Spinal cord (tissue), 10 donors: ENCODE measurements around the gene ENTHD1. TPM values are rescaled to one million over a fixed set of nuclear protein-coding genes. Genes with fewer than 3 reads are reported as not detected.

Source experiments
- DNase-seq, 6 donors: peaks; one replicate each; pipeline versions ENCODE4 v3.0.0 to v3.0.0-alpha.2; 2013 to 2015; ENCODE audit warnings: low spot score in 6 of 6, low read depth in 4 of 6
- H3K27ac ChIP-seq: one replicate; pipeline ENCODE4 v1.5.1; 2013; ENCODE audit warnings: low read depth, low read length, control low read depth
- H3K27me3 ChIP-seq: one replicate; pipeline ENCODE4 v1.6.1; 2013; ENCODE audit warnings: low read length; ENCODE audit not compliant: control insufficient read depth, insufficient read depth
- H3K36me3 ChIP-seq: one replicate; pipeline ENCODE4 v1.6.1; 2013; ENCODE audit warnings: low read length; ENCODE audit not compliant: control insufficient read depth, insufficient read depth
- H3K4me1 ChIP-seq: one replicate; pipeline ENCODE4 v1.6.1; 2013; ENCODE audit warnings: low read length; ENCODE audit not compliant: control insufficient read depth, insufficient read depth
- H3K4me3 ChIP-seq: one replicate; pipeline ENCODE4 v1.5.1; 2013; ENCODE audit warnings: low read depth, low read length, control low read depth
- H3K9me3 ChIP-seq: one replicate; pipeline ENCODE4 v1.6.1; 2013; ENCODE audit warnings: low read length; ENCODE audit not compliant: control insufficient read depth, insufficient read depth
- WGBS: methylation state at CpG from one replicate; pipeline ENCODE4 v1.1.5; 2013; ENCODE audit warnings: missing lambda C conversion rate; ENCODE audit not compliant: insufficient coverage; 5-methylcytosine and 5-hydroxymethylcytosine counted together
- polyA plus RNA-seq, 2 donors: library from polyadenylated mRNA; unstranded; fragments of 120-200 nt; gene quantifications; one replicate each; pipeline ENCODE4 v1.2.1, GENCODE V29; 2013; ENCODE audit not compliant: insufficient read length in 2 of 2
- small RNA-seq: library from RNA; depleted of rRNA; stranded (forward); fragments of <200 nt; gene quantifications from one replicate; pipeline ENCODE3, GENCODE V24; 2014; ENCODE audit warnings: low replicate concordance
- total RNA-seq, 2 donors: library from RNA; depleted of rRNA in 1 of 2; stranded (reverse); fragments of 120-200 nt in 1 of 2; fragments of >200 nt in 1 of 2; gene quantifications; one replicate each; pipeline versions ENCODE4 v1.2.3 to v1.2.4, GENCODE V29; 2013 to 2014
- donor health status: healthy.

ENTHD1 gene
- total and polyA plus RNA-seq, 4 donors, result 0.10 TPM; not detected in 3

- H3K27me3 ChIP-seq, result no peaks in the 10 kb centered on the region
Observed at GRCh38 chr22:39693943-39694500, 199.5 kb downstream of the ENTHD1 start.

More at GRCh38 chr22:39693943-39694500, 199.5 kb downstream of the ENTHD1 start:
- Histone ChIP-seq H3K36me3 (no peaks in the 10 kb centered on the region), H3K27ac (no peak overlapping the region), H3K4me3 (no peak overlapping the region), H3K4me1 (peaks cover 41% of the 10 kb centered on the region), H3K9me3 (no peaks in the 10 kb centered on the region)
- no peak for DNase-seq
- WGBS, result 81% methylated on average over 14 of the region's 14 CpGs

Small RNA genes within 50 kb of the gene (small RNA-seq; reads per million reads assigned to genes)
- not detected for gene RN7SKP210

Other genes with a start within 250 kb of the ENTHD1 start
- 1 to 10 TPM in 1 of 2 donors, under 1 TPM in 1; 0.61 to 1.8 TPM for gene GRAP2, start 7.3 kb upstream of the ENTHD1 start, total RNA-seq
- under 1 TPM; 0.48 to 0.86 TPM for gene GRAP2, start 7.3 kb upstream of the ENTHD1 start, polyA plus RNA-seq
- gene TMA7B, start 66.6 kb upstream of the ENTHD1 start, total RNA-seq, result not detected
- not detected for gene TMA7B, start 66.6 kb upstream of the ENTHD1 start, polyA plus RNA-seq
- gene FAM83F, start 101.2 kb upstream of the ENTHD1 start, total RNA-seq, result 1 to 10 TPM in 1 of 2 donors, under 1 TPM in 1; 0.61 to 1.2 TPM
- gene FAM83F, start 101.2 kb upstream of the ENTHD1 start, polyA plus RNA-seq, result under 1 TPM; 0.67 to 0.78 TPM